ENCODE results near the gene PIGQ.

DNA sequence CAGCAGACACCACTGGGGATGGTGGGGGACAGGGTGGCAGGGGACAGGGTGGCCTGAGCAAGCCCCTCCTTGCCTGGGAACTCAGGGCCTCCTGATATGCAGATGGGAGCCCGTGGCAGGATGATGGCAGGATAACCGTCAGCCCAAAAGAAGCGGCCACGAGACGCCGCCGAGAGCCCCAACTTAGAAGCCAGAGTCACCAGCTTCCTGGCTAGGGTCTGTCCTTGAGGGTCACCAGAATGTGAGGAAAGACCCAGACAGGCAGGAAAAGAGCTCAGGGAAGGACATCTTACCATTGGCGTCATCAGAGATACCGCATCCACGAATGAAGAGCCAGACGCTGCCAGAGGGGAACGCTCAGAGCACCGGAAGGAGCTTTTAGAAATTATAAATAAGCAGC, 39.5 kb downstream of the PIGQ start:
- TF ChIP-seq EP300 (IDR thresholded peaks at IDR 0.05) (no peak), POLR2A (IDR thresholded peaks at IDR 0.05) (no peak)
- TF ChIP-seq, protein P1, sequence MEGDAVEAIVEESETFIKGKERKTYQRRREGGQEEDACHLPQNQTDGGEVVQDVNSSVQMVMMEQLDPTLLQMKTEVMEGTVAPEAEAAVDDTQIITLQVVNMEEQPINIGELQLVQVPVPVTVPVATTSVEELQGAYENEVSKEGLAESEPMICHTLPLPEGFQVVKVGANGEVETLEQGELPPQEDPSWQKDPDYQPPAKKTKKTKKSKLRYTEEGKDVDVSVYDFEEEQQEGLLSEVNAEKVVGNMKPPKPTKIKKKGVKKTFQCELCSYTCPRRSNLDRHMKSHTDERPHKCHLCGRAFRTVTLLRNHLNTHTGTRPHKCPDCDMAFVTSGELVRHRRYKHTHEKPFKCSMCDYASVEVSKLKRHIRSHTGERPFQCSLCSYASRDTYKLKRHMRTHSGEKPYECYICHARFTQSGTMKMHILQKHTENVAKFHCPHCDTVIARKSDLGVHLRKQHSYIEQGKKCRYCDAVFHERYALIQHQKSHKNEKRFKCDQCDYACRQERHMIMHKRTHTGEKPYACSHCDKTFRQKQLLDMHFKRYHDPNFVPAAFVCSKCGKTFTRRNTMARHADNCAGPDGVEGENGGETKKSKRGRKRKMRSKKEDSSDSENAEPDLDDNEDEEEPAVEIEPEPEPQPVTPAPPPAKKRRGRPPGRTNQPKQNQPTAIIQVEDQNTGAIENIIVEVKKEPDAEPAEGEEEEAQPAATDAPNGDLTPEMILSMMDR (IDR thresholded peaks at IDR 0.05) = no peak

Data from ovary (tissue), 3 donors.